Effector CD8-positive, alpha-beta T cell (primary cell): ENCODE measurements around the gene TTC33.
"Not testable (repeated sequence)": the region's sequence is repeated elsewhere in the genome, so short reads cannot be mapped to it uniquely, and the experiment has no call there.

Experiments
- DNase-seq: peaks from one replicate; lab custom pipeline; 2025; lab: John Stamatoyannopoulos, UW

The TTC33 gene

GRCh38 chr5:40571729-40572128, 184.0 kb downstream of the TTC33 start:
- no peak for DNase-seq

- DNase-seq, result no peak
Measured at GRCh38 chr5:40570408-40571129, 185.2 kb downstream of the TTC33 start.

GRCh38 chr5:40569546-40570270, 186.1 kb downstream of the TTC33 start:
- no peak for DNase-seq

GRCh38 chr5:40568548-40568947, 187.2 kb downstream of the TTC33 start:
- no peak for DNase-seq

DNA sequence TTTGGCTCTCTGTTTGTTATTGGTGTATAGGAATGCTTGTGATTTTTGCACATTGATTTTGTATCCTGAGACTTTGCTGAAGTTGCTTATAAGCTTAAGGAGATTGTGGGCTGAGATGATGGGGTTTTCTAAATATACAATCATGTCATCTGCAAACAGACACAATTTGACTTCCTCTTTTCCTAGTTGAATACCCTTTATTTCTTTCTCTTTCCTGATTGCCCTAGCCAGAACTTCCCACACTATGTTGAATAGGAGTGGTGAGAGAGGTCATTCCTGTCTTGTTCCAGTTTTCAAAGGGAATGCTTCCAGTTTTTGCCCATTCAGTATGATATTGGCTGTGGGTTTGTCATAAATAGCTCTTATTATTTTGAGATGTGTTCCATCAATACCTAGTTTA, 192.6 kb downstream of the TTC33 start:
- not testable (repeated sequence) for DNase-seq

DNA sequence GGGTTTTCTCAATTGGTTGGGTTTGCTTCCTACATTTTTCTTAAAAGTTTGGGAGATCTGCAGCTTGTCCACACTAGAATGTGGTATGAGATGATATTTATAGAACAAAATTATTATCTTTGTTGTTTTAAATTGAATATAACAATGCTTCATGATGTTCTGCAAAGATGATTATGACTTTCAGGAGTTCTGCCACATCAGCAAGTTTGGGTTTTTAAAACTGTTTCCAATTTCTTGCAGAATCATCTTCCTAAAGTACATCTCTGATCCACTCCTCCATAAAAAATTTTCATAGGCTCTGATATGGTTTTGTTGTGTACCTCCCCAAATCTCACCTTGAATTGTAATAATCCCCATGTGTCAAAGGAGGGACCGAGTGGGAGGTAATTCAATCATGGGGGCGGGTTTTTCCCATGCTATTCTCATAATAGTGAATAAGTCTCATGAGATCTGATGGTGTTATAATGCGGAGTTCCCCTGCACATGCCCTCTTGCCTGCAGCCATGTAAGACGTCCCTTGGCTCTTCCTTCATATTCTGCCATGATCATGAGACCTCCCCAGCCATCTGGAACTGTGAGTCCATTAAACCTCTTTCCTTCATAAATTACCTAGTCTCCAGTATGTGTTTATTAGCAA, 195.2 kb downstream of the TTC33 start:
- DNase-seq, result no peak

DNA sequence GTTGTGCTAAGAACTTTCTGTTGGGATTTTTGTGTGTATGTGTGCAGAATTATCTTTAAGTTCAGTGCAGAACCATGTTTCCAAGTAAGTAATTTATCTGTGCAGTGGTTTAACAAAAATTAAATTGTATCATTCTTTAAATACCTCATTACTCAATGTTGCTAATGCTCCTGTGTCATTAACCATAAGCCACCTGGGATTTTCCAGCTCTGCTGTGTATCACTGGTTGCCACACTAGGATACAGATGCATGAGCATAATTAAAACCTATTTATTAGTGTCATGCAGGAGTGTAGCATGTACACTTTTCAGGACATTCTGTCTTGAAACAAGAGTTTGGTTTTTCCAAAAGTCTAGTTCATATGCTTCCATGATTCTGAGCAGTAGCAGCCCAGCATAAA, 196.5 kb downstream of the TTC33 start:
- no peak for DNase-seq

DNA sequence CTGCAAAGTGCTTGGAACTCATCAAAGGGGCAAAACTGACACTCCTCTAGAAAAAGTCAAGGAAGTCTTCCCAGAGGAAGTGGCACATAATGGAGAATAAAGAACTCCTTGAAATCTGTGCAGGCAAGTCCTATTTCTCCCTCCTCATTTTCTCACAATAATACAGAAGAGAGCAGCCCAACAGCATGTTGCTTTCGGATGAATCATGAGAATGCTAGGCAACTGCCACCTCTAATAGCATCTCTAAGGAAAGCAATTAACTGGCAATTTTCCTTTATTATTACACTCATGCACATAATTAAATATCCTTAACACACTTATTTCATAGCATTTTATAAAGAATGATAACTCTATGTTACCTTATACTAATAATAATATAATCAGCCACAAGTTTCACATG, 198.3 kb downstream of the TTC33 start:
- DNase-seq, result no peak

DNA sequence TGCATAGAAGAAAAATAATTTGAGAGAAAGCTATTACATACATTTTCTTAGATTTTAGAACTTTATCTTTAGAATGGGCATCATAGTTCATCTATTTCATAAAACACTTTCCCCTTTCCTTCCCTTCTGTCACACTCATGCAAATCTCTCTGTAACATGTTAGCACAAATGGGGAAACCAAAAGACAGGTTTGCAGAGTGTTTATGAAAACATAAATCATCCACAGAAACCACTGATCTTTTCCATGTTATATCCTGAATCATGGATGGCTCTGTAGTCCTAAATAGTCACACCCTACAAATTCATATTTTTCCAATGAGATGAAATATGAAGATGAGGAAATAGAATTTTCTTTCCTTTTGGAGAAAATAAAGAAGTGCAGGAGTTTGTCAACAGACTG, 198.9 kb downstream of the TTC33 start:
- DNase-seq, result no peak

GRCh38 chr5:40555886-40556285, 199.9 kb downstream of the TTC33 start:
- DNase-seq, result no peak

DNA sequence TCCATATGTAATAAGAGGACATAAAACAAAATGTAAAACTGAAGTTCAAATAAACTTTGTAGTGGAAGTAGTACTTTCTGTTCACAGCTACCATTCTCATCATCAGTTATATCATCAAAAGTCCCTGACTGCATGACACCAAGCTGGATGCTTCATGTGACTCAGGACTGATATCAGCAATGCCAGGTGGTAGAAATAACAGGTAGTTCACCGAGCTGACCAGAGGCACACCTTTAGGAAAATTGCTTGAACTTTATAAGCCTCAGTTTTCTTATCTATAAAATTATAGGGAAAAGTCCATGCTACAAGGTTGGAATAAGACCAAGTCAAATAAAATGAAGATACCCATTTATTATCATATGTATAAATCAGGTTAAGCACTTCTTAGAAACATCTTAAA, 200.9 kb downstream of the TTC33 start:
- DNase-seq, result no peak

GRCh38 chr5:40554054-40554453, 201.7 kb downstream of the TTC33 start:
- DNase-seq, result no peak

GRCh38 chr5:40552981-40553380, 202.8 kb downstream of the TTC33 start:
- no peak for DNase-seq

- DNase-seq, result no peak
Measured at GRCh38 chr5:40551496-40552491, 204.0 kb downstream of the TTC33 start.

GRCh38 chr5:40550481-40550880, 205.3 kb downstream of the TTC33 start:
- no peak for DNase-seq

GRCh38 chr5:40549616-40550015, 206.1 kb downstream of the TTC33 start:
- no peak for DNase-seq

GRCh38 chr5:40547994-40548575, 207.7 kb downstream of the TTC33 start:
- no peak for DNase-seq

DNA sequence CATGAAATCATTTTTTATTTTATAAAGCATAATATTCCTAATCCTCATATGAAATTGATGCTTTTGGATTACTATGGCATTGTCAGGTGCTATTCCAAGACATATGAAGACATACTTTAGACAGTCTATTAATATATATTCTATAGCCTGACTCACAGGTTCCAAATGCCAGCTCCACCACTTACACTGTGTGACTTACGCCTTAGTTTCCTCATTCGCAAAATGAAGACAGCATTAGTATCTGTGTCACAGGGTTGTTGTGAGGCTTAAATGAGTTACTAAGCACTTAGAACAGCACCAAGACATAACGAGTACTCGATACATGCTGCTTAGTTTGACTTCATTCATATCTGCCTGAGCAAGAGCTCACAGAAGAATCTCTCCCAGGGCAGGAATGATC, 208.2 kb downstream of the TTC33 start:
- DNase-seq, result no peak

- no peak for DNase-seq
Measured at GRCh38 chr5:40540301-40540700, 215.5 kb downstream of the TTC33 start.

DNA sequence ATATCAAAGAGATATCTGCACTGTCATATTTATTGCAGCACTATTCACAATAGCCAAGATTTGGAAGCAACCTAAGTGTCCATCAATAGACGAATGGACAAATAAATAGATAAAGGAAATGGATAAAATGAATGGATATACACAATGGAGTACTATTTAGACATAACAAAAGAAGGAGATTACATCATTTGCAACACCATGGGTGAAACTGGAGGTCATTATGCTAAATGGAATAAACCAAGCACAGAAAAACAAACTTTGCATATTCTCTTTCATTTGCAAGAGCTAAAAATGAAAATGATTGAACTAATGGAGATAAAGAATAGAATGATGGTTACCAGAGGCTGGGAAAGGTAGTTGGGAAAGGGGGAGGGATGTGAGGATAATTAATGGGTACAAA, 231.1 kb downstream of the TTC33 start:
- no peak for DNase-seq

- no peak for DNase-seq
Measured at GRCh38 chr5:40521925-40522324, 233.8 kb downstream of the TTC33 start.
